HG03039 (cell line): ENCODE results near the gene SCARF2.
"Not testable (repeated sequence)": the region's sequence is repeated elsewhere in the genome, so short reads cannot be mapped to it uniquely, and the experiment has no call there.

ENCODE experiments used
- ATAC-seq: cut with Tn5 transposase; IDR thresholded peaks from one replicate; pipeline ENCODE4 v1.9.1; 2021; ENCODE audit warnings: mild to moderate bottlenecking, moderate library complexity; ENCODE audit not compliant: unreplicated experiment

SCARF2 gene

GRCh38 chr22:20414059-20414440 lies 23.6 kb downstream of the SCARF2 start:
- no peak for ATAC-seq

DNA sequence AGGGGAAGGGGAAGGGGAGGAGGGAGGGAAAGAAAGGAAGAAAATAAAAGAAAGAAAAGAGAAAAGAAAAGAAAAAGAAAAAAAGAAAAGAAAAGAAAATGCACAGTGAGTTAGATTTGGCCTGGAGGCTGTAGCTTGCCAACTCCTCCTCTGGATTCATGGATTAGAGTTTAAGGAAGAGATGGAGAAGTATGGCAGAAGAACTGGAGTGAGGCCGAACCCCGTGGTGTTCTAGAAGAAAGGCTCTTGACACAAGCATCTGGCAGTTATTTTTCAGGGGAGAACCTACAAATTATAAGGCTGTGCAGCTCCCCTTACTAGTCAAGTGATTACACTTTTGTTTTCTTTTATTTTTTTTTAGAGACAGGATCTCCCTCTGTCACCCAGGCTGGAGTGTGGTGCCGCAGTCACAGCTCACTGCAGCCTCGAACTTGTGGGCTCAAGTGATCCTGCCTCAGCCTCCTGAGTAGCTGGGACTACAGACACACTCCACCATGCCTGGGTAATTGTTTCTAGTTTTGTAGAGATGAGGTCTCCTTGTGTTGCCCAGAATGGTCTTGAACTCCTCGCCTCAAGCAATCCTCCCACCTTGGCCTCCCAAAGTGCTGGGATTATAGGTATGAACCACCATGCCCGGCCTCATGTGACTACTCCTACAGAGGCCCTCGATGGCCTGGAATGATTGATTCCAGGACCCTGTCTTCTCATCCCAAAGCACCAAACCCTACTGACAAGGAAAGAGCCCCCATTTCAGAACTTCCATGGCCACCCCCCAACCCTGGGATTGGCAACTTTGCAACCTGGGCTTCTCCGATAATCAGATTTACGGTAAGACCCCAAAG lies 24.2 kb downstream of the SCARF2 start:
- no peak for ATAC-seq

- no peak for ATAC-seq
Observed at GRCh38 chr22:20412474-20413216, 25.0 kb downstream of the SCARF2 start.

DNA sequence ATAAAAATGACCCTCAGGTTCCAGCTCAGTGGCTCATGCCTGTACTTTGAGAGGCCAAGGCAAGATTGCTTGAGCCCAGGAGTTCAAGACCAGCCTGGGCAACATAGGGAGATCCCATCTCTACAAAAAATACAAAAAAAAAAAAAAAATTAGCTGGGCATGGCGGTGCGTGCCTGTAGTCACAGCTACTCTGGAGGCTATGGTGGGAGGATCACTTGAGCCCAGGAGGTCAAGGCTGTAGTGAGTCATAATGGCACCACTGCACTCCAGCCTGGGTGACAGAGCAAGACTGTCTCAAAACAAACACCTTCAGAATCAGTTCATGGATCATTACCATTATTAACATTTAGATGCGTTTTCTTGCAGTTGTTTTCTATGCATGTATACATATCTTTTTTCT lies 28.2 kb downstream of the SCARF2 start:
- not testable (repeated sequence) for ATAC-seq

DNA sequence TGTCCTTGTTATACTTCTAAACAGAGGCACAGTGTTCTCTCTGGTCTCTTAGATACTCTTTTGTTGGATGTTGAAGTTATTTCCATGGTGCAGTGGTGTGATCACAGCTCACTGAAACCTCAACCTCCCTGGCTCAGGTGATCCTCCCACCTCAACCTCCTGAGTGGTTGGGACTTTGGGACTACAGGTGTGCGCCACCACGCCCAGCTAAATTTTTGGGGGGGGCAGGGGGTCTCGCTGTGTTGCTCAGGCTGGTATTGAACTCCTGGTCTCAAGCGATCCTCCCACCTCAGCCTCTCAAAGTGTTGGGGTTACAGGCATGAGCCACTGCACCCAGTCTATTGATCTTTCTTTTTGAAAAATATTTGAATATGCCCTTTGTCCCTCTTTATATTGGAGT lies 28.7 kb downstream of the SCARF2 start:
- no peak for ATAC-seq

GRCh38 chr22:20407829-20408228 lies 29.8 kb downstream of the SCARF2 start:
- ATAC-seq, result no peak

DNA sequence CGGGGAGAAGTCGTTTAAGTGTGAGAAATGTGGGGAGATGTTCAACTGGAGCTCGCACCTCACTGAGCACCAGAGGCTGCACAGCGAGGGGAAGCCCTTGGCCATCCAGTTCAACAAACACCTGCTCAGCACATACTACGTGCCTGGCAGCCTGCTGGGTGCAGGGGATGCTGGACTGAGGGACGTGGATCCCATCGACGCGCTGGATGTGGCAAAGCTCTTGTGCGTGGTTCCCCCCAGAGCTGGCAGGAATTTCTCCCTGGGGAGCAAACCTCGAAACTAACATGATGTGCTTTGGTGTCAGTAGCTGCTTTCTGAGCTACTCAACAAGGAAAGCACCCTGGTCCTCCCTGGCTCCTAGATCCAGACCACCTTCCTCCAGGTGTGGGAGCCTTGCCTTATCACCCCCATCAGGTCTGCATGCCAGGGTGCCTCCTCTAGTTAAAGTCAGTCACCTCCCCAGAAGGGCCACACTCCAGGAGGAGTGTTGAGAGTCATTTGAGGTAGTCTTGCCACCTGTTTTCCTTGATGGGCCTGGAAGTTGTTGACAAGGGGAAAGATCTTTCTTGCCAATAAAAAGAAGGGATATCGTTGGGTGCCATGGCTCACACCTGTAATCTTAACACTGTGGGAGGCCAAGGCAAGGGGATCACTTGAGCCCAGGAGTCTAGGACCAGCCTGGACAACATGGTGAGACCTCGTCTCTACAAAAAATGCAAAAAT lies 30.8 kb downstream of the SCARF2 start:
- no peak for ATAC-seq

DNA sequence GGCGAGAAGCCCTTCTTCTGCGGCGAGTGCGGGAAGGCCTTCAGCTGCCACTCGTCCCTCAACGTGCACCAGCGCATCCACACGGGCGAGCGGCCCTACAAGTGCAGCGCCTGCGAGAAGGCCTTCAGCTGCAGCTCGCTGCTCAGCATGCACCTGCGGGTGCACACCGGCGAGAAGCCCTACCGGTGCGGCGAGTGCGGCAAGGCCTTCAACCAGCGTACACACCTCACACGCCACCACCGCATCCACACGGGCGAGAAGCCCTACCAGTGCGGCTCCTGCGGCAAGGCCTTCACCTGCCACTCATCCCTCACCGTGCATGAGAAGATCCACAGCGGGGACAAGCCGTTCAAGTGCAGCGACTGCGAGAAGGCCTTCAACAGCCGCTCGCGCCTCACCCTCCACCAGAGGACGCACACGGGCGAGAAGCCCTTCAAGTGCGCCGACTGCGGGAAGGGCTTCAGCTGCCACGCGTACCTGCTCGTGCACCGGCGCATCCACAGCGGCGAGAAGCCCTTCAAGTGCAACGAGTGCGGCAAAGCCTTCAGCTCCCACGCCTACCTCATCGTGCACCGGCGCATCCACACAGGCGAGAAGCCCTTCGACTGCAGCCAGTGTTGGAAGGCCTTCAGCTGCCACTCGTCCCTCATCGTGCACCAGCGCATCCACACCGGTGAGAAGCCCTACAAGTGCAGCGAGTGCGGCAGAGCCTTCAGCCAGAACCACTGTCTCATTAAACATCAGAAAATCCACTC lies 31.5 kb downstream of the SCARF2 start:
- no peak for ATAC-seq

DNA sequence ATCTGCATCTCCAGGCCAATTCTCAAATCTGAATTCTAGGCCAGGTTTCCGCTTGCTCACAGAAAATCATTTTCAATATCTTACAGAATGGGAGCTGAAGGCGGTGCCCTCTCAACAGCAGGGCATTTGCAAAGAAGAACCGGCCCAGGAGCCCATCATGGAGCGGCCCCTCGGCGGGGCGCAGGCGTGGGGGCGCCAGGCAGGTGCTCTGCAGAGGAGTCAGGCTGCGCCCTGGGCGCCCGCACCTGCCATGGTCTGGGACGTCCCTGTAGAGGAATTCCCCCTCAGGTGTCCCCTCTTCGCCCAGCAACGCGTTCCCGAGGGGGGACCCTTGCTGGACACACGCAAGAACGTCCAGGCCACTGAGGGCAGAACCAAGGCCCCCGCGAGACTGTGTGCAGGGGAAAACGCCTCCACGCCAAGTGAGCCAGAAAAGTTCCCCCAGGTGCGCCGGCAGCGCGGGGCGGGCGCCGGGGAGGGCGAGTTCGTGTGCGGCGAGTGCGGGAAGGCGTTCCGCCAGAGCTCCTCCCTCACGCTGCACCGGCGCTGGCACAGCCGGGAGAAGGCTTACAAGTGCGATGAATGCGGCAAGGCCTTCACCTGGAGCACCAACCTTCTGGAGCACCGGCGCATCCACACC lies 32.2 kb downstream of the SCARF2 start:
- ATAC-seq, result no peak

GRCh38 chr22:20404881-20405280 lies 32.7 kb downstream of the SCARF2 start:
- ATAC-seq, result no peak

DNA sequence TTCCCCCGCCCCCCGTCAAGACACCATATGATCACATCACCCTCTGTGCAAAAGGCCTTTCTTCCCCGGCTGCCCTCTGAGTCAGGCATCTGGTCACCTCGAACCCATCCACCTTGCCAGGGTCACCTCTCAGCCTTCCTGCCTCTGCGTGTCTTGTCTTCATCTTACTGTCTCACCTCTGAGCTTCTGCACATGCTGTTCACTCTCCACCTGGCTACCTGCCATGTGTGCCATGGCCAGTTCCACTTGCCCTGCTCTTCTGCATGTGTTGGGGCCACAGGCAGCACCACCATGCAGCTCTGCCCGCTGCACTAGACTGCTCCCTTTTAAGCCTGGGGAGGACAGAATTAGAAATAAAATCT lies 33.9 kb downstream of the SCARF2 start:
- no peak for ATAC-seq

GRCh38 chr22:20402960-20403778 lies 34.5 kb downstream of the SCARF2 start:
- ATAC-seq, result no peak

DNA sequence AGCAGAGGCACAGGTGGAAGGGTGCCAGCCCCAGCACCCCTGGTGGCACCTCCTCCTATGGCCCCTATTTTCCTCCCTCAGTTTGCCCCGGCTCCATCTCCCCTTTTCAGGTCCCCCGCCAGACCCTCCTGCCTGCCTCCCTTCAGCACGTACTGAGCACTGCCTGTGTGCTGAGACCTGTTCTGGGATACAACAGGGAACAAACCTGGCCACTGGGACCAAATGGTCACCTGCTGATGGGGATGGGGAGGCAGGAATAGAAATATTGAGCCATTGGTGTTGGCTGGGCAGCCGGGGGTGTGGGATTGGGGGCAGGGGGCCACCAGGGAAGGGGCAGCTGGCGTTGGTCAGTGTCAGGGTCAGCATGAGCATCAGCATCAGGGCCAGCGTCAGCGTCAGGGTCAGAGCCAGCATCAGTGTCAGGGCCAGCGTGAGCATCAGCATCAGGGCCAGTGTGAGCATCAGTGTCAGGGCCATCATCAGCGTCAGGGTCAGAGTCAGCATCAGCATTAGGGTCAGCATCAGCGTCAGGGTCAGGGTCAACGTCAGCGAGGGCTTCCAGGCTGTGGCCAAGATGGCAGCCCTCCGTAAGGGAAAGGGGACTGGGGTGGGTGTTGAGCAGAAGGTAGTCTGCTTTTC lies 36.1 kb downstream of the SCARF2 start:
- no peak for ATAC-seq

DNA sequence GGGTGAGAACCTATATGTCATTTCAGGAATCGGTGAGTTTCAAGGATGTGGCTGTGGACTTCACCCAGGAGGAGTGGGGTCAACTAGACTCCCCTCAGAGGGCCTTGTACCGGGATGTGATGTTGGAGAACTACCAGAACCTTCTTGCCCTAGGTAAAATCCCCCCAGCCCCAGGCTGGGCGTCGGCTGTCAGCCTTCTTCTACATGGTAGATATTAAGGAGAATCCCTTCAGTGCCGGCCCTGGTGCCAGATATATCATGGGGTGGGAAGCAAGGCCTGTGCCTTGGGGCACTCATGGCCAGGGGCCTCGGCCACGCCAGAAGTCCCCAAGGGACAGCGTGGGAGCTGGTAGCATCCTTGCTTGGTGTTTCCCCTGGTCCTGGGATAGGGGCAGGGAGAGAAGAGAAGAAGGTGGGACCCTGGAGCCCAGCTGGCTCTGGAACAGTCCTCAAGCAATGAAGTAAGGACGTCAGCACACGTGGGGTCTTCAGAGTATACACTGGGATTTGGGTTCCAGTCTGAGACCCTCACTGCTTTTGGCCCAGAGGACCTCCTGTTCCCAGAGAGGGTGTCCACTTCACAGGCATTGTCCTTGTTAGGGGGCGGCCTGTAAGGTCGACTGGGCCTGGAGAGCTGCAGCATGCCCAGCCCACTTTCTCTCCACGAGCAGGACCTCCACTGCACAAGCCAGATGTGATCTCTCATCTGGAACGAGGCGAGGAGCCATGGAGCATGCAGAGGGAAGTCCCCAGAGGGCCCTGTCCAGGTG lies 36.8 kb downstream of the SCARF2 start:
- ATAC-seq, result no peak

- ATAC-seq, result no peak
Observed at GRCh38 chr22:20399866-20400605, 37.6 kb downstream of the SCARF2 start.

DNA sequence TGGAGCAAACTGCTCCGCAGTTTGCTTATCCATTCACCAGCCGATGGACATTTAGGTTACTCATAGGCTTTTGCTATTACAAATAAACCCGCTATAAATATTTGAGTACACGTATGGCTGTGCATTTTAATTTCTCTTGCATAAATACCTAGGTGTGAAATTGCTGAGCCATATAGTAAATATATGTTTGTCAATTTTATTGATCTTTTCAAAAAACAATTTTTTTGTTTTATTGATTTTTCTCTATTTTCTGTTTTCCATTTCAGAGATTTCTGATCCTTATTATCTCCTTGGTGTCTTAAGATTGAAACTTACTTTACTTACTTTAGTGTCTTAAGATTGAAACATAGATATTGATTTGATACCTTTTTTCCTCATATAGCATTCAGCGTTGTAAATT lies 39.2 kb downstream of the SCARF2 start:
- no peak for ATAC-seq

DNA sequence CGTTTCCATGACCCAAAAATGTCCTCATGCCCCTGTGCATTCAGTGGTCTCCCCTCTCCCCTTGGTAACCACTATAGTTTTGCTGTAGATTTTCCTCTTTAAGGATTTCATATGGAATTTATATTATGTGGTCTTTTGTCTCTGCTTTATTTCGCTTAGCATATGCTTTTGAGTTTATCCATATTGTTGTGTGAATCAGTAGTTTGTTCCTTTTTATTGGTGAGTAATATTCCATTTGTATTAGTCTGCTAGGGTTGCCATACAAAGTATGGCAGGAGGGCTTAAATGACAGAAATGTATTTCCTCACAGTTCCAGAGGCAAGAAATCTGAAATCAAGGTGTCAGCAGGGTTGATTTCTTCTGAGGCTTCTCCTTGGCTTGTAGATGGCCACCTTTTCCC lies 40.1 kb downstream of the SCARF2 start:
- no peak for ATAC-seq

GRCh38 chr22:20396639-20397038 lies 41.0 kb downstream of the SCARF2 start:
- ATAC-seq, result no peak
